B cell (primary cell): ENCODE data around the gene CAND2. TPM values are rescaled to one million over a fixed set of nuclear protein-coding genes. Genes with fewer than 3 reads are reported as not detected.

Experiments
- ATAC-seq: fragments of 200-7000 bp; cut with Tn5 transposase; one replicate; pipeline ENCODE4 v1.10.0; 2021; ENCODE audit warnings: low read depth, mild to moderate bottlenecking, moderate number of reproducible peaks, moderate library complexity
- CTCF ChIA-PET: fragments of 350-600 bp; sonication (Branson Sonifier 250); formaldehyde crosslinking; loops from one replicate; lab custom pipeline; 2021; ENCODE audit warnings: antibody characterized with exemption, inconsistent platforms; lab: Charles Lee
- POLR2A ChIA-PET: fragments of 350-600 bp; sonication (Branson Sonifier 250); formaldehyde crosslinking; loops from one replicate; lab custom pipeline; 2021; ENCODE audit warnings: antibody characterized with exemption; lab: Charles Lee
- DNase-seq: peaks from one replicate; pipeline ENCODE4 v3.0.0; 2013
- H2AFZ ChIP-seq: 2 replicates; pipeline ENCODE4 v1.6.1; 2012; ENCODE audit warnings: mild to moderate bottlenecking, low read depth, low read length; ENCODE audit not compliant: insufficient read depth, poor library complexity, severe bottlenecking
- H3K27ac ChIP-seq, 2 donors: 1 replicate in 1 of 2; 2 replicates in 1 of 2; pipeline ENCODE4 v1.5.1; 2012 to 2013; ENCODE audit warnings: low read length in 2 of 2, mild to moderate bottlenecking in 2 of 2, moderate library complexity in 1 of 2
- H3K27me3 ChIP-seq, 4 experiments: fragments of 200-600 bp in 1 of 4; sonication (generic) in 1 of 4; replicated peaks in 1 of 4; 1 replicate in 2 of 4; 2 replicates in 2 of 4; pipeline versions ENCODE4 v1.6.1 to v1.7.0; 2013 to 2016; ENCODE audit warnings: low read length in 3 of 4, mild to moderate bottlenecking in 2 of 4, mixed read lengths in 1 of 4, moderate library complexity in 1 of 4; ENCODE audit not compliant: insufficient read depth in 4 of 4, control insufficient read depth in 3 of 4; ENCODE audit errors: control extremely low read depth in 1 of 4
- H3K36me3 ChIP-seq, 2 experiments: replicated peaks in 1 of 2; 1 replicate in 1 of 2; 2 replicates in 1 of 2; pipeline versions ENCODE4 v1.6.1 to v1.7.1; 2013; ENCODE audit warnings: low read length in 1 of 2; ENCODE audit not compliant: insufficient read depth in 2 of 2, control insufficient read depth in 1 of 2; ENCODE audit errors: control extremely low read depth in 1 of 2, extremely low read depth in 1 of 2
- H3K4me1 ChIP-seq, 2 donors: fragments of 200-600 bp in 1 of 2; sonication (generic) in 1 of 2; 1 replicate in 1 of 2; 2 replicates in 1 of 2; pipeline versions ENCODE4 v1.5.1 to v1.6.1; 2013 to 2017; ENCODE audit warnings: low read length in 2 of 2; ENCODE audit not compliant: control insufficient read depth in 2 of 2, insufficient read depth in 2 of 2
- H3K4me2 ChIP-seq: replicated peaks from 2 replicates; pipeline ENCODE3; 2012; ENCODE audit warnings: mild to moderate bottlenecking, low read depth, low read length; ENCODE audit not compliant: poor library complexity, severe bottlenecking
- H3K4me3 ChIP-seq, 5 experiments: fragments of 200-600 bp in 1 of 5; sonication (generic) in 1 of 5; 1 replicate in 3 of 5; 2 replicates in 2 of 5; pipeline versions ENCODE4 v1.5.1 to v1.7.0; 2011 to 2016; ENCODE audit warnings: low read length in 4 of 5, mild to moderate bottlenecking in 4 of 5, low read depth in 2 of 5, control low read depth in 1 of 5, moderate library complexity in 1 of 5; ENCODE audit not compliant: insufficient read depth in 1 of 5; ENCODE audit errors: control extremely low read depth in 1 of 5, extremely low read depth in 1 of 5
- H3K79me2 ChIP-seq: fragments of 200-600 bp; sonication (generic); one replicate; pipeline ENCODE4 v1.6.0; 2016; ENCODE audit warnings: low read length; ENCODE audit not compliant: control insufficient read depth, insufficient read depth
- H3K9ac ChIP-seq: fragments of 200-600 bp; sonication (generic); 2 replicates; pipeline ENCODE4 v1.6.1; 2017; ENCODE audit warnings: mild to moderate bottlenecking, low read length, moderate library complexity
- H3K9me3 ChIP-seq, 3 donors: one replicate each; pipeline versions ENCODE4 v1.6.1 to v1.7.1; 2013; ENCODE audit warnings: low read length in 2 of 3; ENCODE audit not compliant: control insufficient read depth in 2 of 3, insufficient read depth in 1 of 3; ENCODE audit errors: control extremely low read depth in 1 of 3
- H4K20me1 ChIP-seq: 2 replicates; pipeline ENCODE4 v1.6.0; 2012; ENCODE audit warnings: mild to moderate bottlenecking, low read length; ENCODE audit not compliant: insufficient read depth, control insufficient read depth, poor library complexity, severe bottlenecking
- H3K27ac Mint-ChIP-seq: one replicate; pipeline ENCODE4 v1.8.0; 2021; ENCODE audit warnings: mixed read lengths
- H3K27me3 Mint-ChIP-seq: one replicate; pipeline ENCODE4 v1.8.0; 2021; ENCODE audit warnings: mixed read lengths
- H3K4me1 Mint-ChIP-seq: one replicate; pipeline ENCODE4 v1.8.0; 2021; ENCODE audit warnings: mixed read lengths
- H3K4me3 Mint-ChIP-seq: one replicate; pipeline ENCODE4 v1.8.0; 2021; ENCODE audit warnings: mixed read lengths
- H3K9me3 Mint-ChIP-seq: one replicate; pipeline ENCODE4 v1.8.0; 2022; ENCODE audit warnings: mixed read lengths; ENCODE audit not compliant: insufficient read depth
- EZH2 ChIP-seq: IDR thresholded peaks from 2 replicates; pipeline ENCODE4 v1.6.1; 2012; ENCODE audit warnings: borderline replicate concordance, low read depth, mild to moderate bottlenecking, moderate library complexity, low read length; ENCODE audit not compliant: insufficient read depth, poor library complexity, severe bottlenecking
- WGBS: methylation state at CpG from one replicate; pipeline ENCODE4 v1.1.5; 2013; ENCODE audit warnings: missing lambda C conversion rate; ENCODE audit not compliant: insufficient coverage; 5-methylcytosine and 5-hydroxymethylcytosine counted together
- intact Hi-C: fragments of 100-400 bp; cut with micrococcal nuclease; formaldehyde crosslinking; loops from one replicate; pipeline ENCODE4 v1.10.0; 2022
- polyA plus RNA-seq: library from polyadenylated mRNA; depleted of rRNA; stranded (reverse); fragments of >200 nt; gene quantifications from 2 replicates; pipeline ENCODE4 v1.2.3, GENCODE V29; 2012
- total RNA-seq, 2 donors: library from RNA; stranded (reverse); fragments of 120-200 nt in 1 of 2; gene quantifications; 1 replicate in 1 of 2; 2 replicates in 1 of 2; pipeline versions ENCODE4 v1.2.3 to v1.2.4, GENCODE V29; 2013 to 2022
- TF ChIP-seq, protein P1 (sequence below): fragments of 200-600 bp; IDR thresholded peaks from one replicate; pipeline ENCODE4 v1.8.0; 2022; ENCODE audit warnings: antibody characterized with exemption, mild to moderate bottlenecking

Gene CAND2
- total and polyA plus RNA-seq, 2 donors (not counting 1 experiment from before 2014, with no cell fraction given): 0.34 to 1.9 TPM

DNA sequence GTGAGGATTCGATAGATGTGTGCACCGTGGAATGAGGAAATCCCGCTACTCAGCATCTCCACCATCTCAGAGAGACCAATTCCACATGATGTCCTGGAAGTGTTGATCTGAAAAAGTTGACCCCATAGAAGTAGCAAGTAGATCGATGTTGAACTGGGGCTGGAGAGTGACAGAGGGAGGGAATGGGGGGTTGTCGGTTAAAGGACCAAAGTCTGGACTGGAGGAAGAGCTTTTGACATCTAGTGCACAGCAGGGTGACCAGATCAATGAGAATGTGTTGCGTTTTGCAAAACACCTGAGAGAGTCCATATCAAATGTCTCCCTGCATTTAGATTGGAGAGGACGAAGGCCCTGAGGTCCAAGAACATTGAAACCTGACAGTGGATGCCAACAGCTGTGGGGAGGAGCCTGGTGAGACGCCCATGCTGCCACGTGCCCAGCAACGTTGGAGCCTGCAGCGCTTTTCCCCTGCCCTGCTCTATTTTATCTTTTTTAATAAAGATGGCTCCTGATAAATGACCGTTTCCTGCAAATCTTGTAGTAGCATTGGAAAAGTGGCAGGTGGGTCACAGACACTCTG lies 75.0 kb downstream of the CAND2 start:
- H3K4me3 ChIP-seq: no peak overlapping the region
- ChIA-PET CTCF (interaction anchor here (1.8 to 7.3 kb wide), 2 partner anchors 8 to 18 kb away, joined by 5 to 116 read pairs; no protein-coding TSS in a partner anchor), POLR2A (no interaction called here)
- Mint-ChIP-seq H3K27ac (no peak overlapping the region), H3K4me1 (peaks cover 27% of the 10 kb centered on the region), H3K9me3 (no peaks in the 10 kb centered on the region), H3K4me3 (no peak overlapping the region), H3K27me3 (peaks cover 14% of the 10 kb centered on the region)
- H3K9ac ChIP-seq: no peak overlapping the region
- ATAC-seq: no peak
- DNase-seq: no peak
- H3K27me3 ChIP-seq: peaks cover 0 to 41% (median 8%) of the 10 kb centered on the region in 4 experiments
- 92% methylated on average over 7 of the region's 12 CpGs for WGBS
- no peak overlapping the region for H3K27ac ChIP-seq
- no peaks in the 10 kb centered on the region for H4K20me1 ChIP-seq
- H3K4me2 ChIP-seq: no peak overlapping the region
- no peak overlapping the region for H2AFZ ChIP-seq
- TF ChIP-seq EZH2: no peak
- TF ChIP-seq, protein P1, sequence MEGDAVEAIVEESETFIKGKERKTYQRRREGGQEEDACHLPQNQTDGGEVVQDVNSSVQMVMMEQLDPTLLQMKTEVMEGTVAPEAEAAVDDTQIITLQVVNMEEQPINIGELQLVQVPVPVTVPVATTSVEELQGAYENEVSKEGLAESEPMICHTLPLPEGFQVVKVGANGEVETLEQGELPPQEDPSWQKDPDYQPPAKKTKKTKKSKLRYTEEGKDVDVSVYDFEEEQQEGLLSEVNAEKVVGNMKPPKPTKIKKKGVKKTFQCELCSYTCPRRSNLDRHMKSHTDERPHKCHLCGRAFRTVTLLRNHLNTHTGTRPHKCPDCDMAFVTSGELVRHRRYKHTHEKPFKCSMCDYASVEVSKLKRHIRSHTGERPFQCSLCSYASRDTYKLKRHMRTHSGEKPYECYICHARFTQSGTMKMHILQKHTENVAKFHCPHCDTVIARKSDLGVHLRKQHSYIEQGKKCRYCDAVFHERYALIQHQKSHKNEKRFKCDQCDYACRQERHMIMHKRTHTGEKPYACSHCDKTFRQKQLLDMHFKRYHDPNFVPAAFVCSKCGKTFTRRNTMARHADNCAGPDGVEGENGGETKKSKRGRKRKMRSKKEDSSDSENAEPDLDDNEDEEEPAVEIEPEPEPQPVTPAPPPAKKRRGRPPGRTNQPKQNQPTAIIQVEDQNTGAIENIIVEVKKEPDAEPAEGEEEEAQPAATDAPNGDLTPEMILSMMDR: no peak
- H3K9me3 ChIP-seq: no peaks in the 10 kb centered on the region
- no peaks in the 10 kb centered on the region for H3K79me2 ChIP-seq
- intact Hi-C loops: no loop called here
- no peaks in the 10 kb centered on the region for H3K36me3 ChIP-seq
- H3K4me1 ChIP-seq: peaks cover 23 to 44% of the 10 kb centered on the region in 2 donors
